GM12878 (cell line): Measurements from ENCODE around the gene SF3B6.

Source experiments
- CTCF ChIP-seq, 3 experiments: IDR thresholded peaks in 2 of 3; conservative IDR thresholded peaks in 1 of 3; 2 replicates each; pipeline ENCODE4 v1.5.1; 2011; ENCODE audit warnings: low read depth in 3 of 3, low read length in 3 of 3, mild to moderate bottlenecking in 3 of 3, control low read depth in 2 of 3, moderate library complexity in 2 of 3, inconsistent platforms in 1 of 3, mixed read lengths in 1 of 3; ENCODE audit not compliant: control insufficient read depth in 2 of 3, insufficient read depth in 1 of 3; ENCODE audit errors: extremely low read depth in 1 of 3
- EZH2 ChIP-seq: IDR thresholded peaks from 2 replicates; pipeline ENCODE4 v1.6.1; 2012; ENCODE audit warnings: low read depth, mild to moderate bottlenecking, control low read depth, inconsistent platforms, low read length, borderline replicate concordance; ENCODE audit not compliant: control insufficient read depth
- MXI1 ChIP-seq: fragments of 150-350 bp; IDR thresholded peaks from 2 replicates; pipeline ENCODE4 v1.6.1; 2011; ENCODE audit warnings: low read depth, mild to moderate bottlenecking, inconsistent platforms, low read length, improper control_type of control experiment

DNA sequence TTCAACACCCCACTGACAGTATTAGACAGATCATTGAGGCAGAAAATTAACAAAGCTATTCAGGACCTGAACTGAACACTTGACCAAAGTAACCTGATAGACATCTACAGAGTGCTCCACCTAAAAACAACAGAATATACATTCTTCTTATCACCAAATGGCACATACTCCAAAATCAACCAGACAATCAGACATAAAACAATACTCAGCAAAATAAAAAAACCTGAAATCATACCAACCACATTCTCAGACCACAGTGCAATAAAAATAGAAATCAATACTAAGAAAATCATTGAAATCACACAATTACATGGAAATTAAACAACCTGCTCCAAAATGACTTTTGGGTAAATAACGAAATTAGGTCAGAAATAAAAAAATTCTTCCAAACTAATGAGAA, 31.2 kb upstream of the SF3B6 start:
- TF ChIP-seq EZH2 (no peak), CTCF (IDR thresholded peaks at IDR 0.05 in 2 of 3, conservative IDR thresholded peaks at IDR 0.05 in 1 of 3; ENCODE audit: control insufficient read depth in 2 of 3, extremely low read depth in 1 of 3, insufficient read depth in 1 of 3, low read depth in 3 of 3, low read length in 3 of 3) (no peak), MXI1 (no peak)
